Left colon (tissue), 2 donors: ENCODE results near the gene FAM217B. TPM values are rescaled to one million over a fixed set of nuclear protein-coding genes. Genes with fewer than 3 reads are reported as not detected.

Experiments used
- total RNA-seq, 2 donors: library from RNA; stranded (reverse); fragmentation: NEBNext Ultra II Directional; extraction: Animal tissue kit (Norgen Biotek cat#: 25700); gene quantifications; one replicate each; pipeline ENCODE4 v1.2.1, GENCODE V29; 2021
- donor health status: DM: no; HTN: no; CAD: no.
- donor health status: DM: yes; HTN: yes; CAD: no.

FAM217B gene
- total RNA-seq, 2 donors from 2014 or later: 7.0 to 9.2 TPM

Other genes starting within 250 kb of the FAM217B start
- gene SYCP2, start 6.8 kb upstream of the FAM217B start, total RNA-seq: 1 to 10 TPM in 1 of 2 donors, under 1 TPM in 1; 0.84 to 1.2 TPM
- gene PPP1R3D, start 84 bp upstream of the FAM217B start, total RNA-seq: 1 to 10 TPM; 7.3 to 8.7 TPM
- gene CDH26, start 18.0 kb downstream of the FAM217B start, total RNA-seq: under 1 TPM; 0.43 to 0.45 TPM